KMS-11 (cell line): ENCODE data around the gene SLC25A21.
"Not testable (repeated sequence)": the region's sequence is repeated elsewhere in the genome, so short reads cannot be mapped to it uniquely, and the experiment has no call there.

Experiments
- H2AFZ ChIP-seq: fragments of 200-600 bp; sonication (generic); 2 replicates; pipeline ENCODE4 v1.6.1; 2016; ENCODE audit warnings: antibody characterized with exemption, mixed run types, low read depth
- H3K27ac ChIP-seq: fragments of 200-600 bp; sonication (generic); 2 replicates; pipeline ENCODE4 v1.6.1; 2016; ENCODE audit warnings: mild to moderate bottlenecking, mixed run types
- H3K27me3 ChIP-seq: fragments of 200-600 bp; sonication (generic); 2 replicates; pipeline ENCODE4 v1.6.1; 2017; ENCODE audit warnings: mild to moderate bottlenecking, low read depth, mixed run types, moderate library complexity; ENCODE audit not compliant: insufficient read depth
- H3K36me3 ChIP-seq: fragments of 200-600 bp; sonication (generic); 2 replicates; pipeline ENCODE4 v1.6.1; 2017; ENCODE audit warnings: mild to moderate bottlenecking, mixed run types; ENCODE audit not compliant: insufficient read depth
- H3K4me1 ChIP-seq: fragments of 200-600 bp; sonication (generic); 2 replicates; pipeline ENCODE4 v1.6.1; 2016; ENCODE audit warnings: mild to moderate bottlenecking, low read depth, mixed run types; ENCODE audit not compliant: poor library complexity, severe bottlenecking
- H3K4me2 ChIP-seq: fragments of 200-600 bp; sonication (generic); 2 replicates; pipeline ENCODE4 v1.7.0; 2016; ENCODE audit warnings: mild to moderate bottlenecking, mixed run types
- H3K4me3 ChIP-seq: fragments of 200-600 bp; sonication (generic); IDR thresholded peaks from 2 replicates; pipeline ENCODE4 v1.6.1; 2017; ENCODE audit warnings: low read depth, low read length, mixed read lengths; ENCODE audit not compliant: insufficient read depth
- H3K79me2 ChIP-seq: fragments of 200-600 bp; sonication (generic); 2 replicates; pipeline ENCODE4 v1.6.1; 2016; ENCODE audit warnings: low read depth, mixed run types; ENCODE audit not compliant: insufficient read depth
- H3K9ac ChIP-seq: fragments of 200-600 bp; sonication (generic); 2 replicates; pipeline ENCODE4 v1.6.1; 2016; ENCODE audit warnings: mild to moderate bottlenecking, mixed run types
- H4K20me1 ChIP-seq: fragments of 200-600 bp; sonication (generic); 2 replicates; pipeline ENCODE4 v1.6.1; 2016; ENCODE audit warnings: mild to moderate bottlenecking, mixed run types; ENCODE audit not compliant: insufficient read depth
- CTCF ChIP-seq: fragments of 200-600 bp; sonication (generic); conservative IDR thresholded peaks from 2 replicates; pipeline ENCODE4 v1.6.1; 2017; ENCODE audit warnings: low read depth, mild to moderate bottlenecking, antibody characterized with exemption, low read length, moderate library complexity, mixed read lengths

Gene SLC25A21

GRCh38 chr14:37082449-37082848 lies 90.0 kb downstream of the SLC25A21 start:
- H3K4me1 ChIP-seq, result no peaks in the 10 kb centered on the region
- H4K20me1 ChIP-seq, result no peaks in the 10 kb centered on the region
- no peak overlapping the region for H3K4me3 ChIP-seq
- no peak overlapping the region for H2AFZ ChIP-seq
- no peak overlapping the region for H3K9ac ChIP-seq
- no peaks in the 10 kb centered on the region for H3K27me3 ChIP-seq
- H3K4me2 ChIP-seq, result no peak overlapping the region
- H3K36me3 ChIP-seq, result no peaks in the 10 kb centered on the region
- H3K27ac ChIP-seq, result no peak overlapping the region
- H3K79me2 ChIP-seq, result no peaks in the 10 kb centered on the region
- no peak for TF ChIP-seq CTCF

GRCh38 chr14:37081856-37082255 lies 90.5 kb downstream of the SLC25A21 start:
- no peak overlapping the region for H3K27ac ChIP-seq
- H3K79me2 ChIP-seq, result no peaks in the 10 kb centered on the region
- H3K4me1 ChIP-seq, result no peaks in the 10 kb centered on the region
- no peak overlapping the region for H3K4me2 ChIP-seq
- H2AFZ ChIP-seq, result no peak overlapping the region
- no peak for TF ChIP-seq CTCF
- H3K4me3 ChIP-seq, result no peak overlapping the region
- H3K36me3 ChIP-seq, result no peaks in the 10 kb centered on the region
- H3K27me3 ChIP-seq, result no peaks in the 10 kb centered on the region
- H3K9ac ChIP-seq, result no peak overlapping the region
- H4K20me1 ChIP-seq, result no peaks in the 10 kb centered on the region

- Histone ChIP-seq H4K20me1 (no peaks in the 10 kb centered on the region), H3K27me3 (no peaks in the 10 kb centered on the region), H3K79me2 (no peaks in the 10 kb centered on the region), H3K36me3 (no peaks in the 10 kb centered on the region), H3K27ac (no peak overlapping the region), H3K9ac (no peak overlapping the region), H3K4me1 (no peaks in the 10 kb centered on the region), H3K4me3 (no peak overlapping the region), H3K4me2 (no peak overlapping the region), H2AFZ (no peak overlapping the region)
- no peak for TF ChIP-seq CTCF
Measured at GRCh38 chr14:37081218-37081617, 91.2 kb downstream of the SLC25A21 start.

GRCh38 chr14:37078131-37078530 lies 94.3 kb downstream of the SLC25A21 start:
- H3K27ac ChIP-seq, result no peak overlapping the region
- H3K36me3 ChIP-seq, result no peaks in the 10 kb centered on the region
- H3K4me3 ChIP-seq, result no peak overlapping the region
- H3K4me1 ChIP-seq, result no peaks in the 10 kb centered on the region
- no peak overlapping the region for H3K9ac ChIP-seq
- TF ChIP-seq CTCF, result no peak
- no peak overlapping the region for H2AFZ ChIP-seq
- no peaks in the 10 kb centered on the region for H3K79me2 ChIP-seq
- no peaks in the 10 kb centered on the region for H3K27me3 ChIP-seq
- H3K4me2 ChIP-seq, result no peak overlapping the region
- no peaks in the 10 kb centered on the region for H4K20me1 ChIP-seq

GRCh38 chr14:37074320-37074719 lies 98.1 kb downstream of the SLC25A21 start:
- not testable (repeated sequence) for H3K79me2 ChIP-seq, H3K4me2 ChIP-seq, H3K36me3 ChIP-seq, H3K4me1 ChIP-seq, H2AFZ ChIP-seq, H3K27ac ChIP-seq, H3K27me3 ChIP-seq, H3K9ac ChIP-seq, H4K20me1 ChIP-seq, H3K4me3 ChIP-seq
